22Rv1 (cell line): ENCODE results near the gene TRMT1.

Experiments
- CTCF ChIP-seq: fragments of 450-650 bp; IDR thresholded peaks from 2 replicates; pipeline ENCODE4 v1.5.1; 2017; ENCODE audit warnings: mild to moderate bottlenecking
- ZFX ChIP-seq: fragments of 450-650 bp; IDR thresholded peaks from 2 replicates; pipeline ENCODE4 v1.6.1; 2017; ENCODE audit warnings: antibody characterized with exemption, borderline replicate concordance

DNA sequence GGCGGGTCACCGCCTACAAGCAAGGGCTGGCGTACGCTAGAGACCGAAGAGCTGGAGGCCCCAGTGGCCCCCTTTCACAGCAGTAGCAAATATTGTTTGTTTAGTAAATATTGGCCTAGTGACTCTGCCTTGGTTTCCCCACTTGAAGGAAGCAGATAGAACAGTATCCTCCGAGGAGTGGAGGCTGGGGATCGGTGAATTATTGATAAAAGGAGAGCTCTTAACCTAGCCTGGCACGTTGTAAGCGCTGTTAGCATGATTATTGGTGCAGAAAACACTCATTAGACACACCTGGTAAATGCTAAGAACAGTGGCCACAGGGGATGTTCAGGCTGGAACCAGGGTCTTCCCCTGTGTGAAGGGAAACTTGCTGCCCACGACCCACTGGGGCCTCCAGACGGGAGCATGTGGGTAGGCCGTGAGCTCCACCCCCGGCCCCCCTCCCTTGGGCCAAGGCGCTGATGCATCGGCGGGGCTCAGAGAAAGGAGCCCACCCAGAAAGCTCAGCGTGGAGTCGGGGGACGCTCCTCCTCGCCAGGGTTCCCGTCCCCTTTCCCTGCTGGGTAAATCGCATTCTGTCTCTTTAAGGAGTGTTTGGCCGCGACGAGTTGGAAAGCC, 35.9 kb upstream of the TRMT1 start:
- TF ChIP-seq CTCF (no peak), ZFX (no peak)
